Measurements from ENCODE around the gene EXOC3L2.

DNA sequence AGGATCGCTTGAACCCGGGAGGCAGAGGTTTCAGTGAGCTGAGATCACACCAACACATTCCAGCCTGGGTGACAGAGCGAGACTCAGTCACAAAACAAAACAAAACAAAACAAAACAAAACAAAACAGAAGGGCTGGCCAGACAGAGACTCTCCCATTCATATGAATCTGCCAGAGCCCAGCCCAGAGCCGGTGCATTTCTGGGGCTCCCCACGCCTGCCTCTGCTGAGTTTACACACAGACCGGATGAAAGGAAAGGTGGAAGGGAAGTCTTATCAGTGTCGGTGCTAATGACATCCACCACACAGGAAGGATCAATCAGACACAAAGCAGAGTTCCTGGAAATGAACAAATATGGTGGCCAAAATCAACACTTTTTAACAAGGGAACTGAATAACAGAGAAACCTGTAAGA is 74.0 kb downstream of the EXOC3L2 start:
- TF ChIP-seq, protein P1, sequence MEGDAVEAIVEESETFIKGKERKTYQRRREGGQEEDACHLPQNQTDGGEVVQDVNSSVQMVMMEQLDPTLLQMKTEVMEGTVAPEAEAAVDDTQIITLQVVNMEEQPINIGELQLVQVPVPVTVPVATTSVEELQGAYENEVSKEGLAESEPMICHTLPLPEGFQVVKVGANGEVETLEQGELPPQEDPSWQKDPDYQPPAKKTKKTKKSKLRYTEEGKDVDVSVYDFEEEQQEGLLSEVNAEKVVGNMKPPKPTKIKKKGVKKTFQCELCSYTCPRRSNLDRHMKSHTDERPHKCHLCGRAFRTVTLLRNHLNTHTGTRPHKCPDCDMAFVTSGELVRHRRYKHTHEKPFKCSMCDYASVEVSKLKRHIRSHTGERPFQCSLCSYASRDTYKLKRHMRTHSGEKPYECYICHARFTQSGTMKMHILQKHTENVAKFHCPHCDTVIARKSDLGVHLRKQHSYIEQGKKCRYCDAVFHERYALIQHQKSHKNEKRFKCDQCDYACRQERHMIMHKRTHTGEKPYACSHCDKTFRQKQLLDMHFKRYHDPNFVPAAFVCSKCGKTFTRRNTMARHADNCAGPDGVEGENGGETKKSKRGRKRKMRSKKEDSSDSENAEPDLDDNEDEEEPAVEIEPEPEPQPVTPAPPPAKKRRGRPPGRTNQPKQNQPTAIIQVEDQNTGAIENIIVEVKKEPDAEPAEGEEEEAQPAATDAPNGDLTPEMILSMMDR (IDR thresholded peaks at IDR 0.05; ENCODE audit: low read length): no peak
- TF ChIP-seq EZH2phosphoT487 (IDR thresholded peaks at IDR 0.05; ENCODE audit: low read length): no peak
